MCF 10A (cell line): Measurements from ENCODE around the gene CWF19L1. TPM values are rescaled to one million over a fixed set of nuclear protein-coding genes. Genes with fewer than 3 reads are reported as not detected.

Source experiments
- Bru-seq: library from RNA; stranded (reverse); fragments of 400-500 nt; gene quantifications from one replicate; lab custom pipeline; 2021; lab: Mats Ljungman, UMichigan
- BruChase-seq, 2 experiments: library from RNA; stranded (reverse); fragments of 400-500 nt; gene quantifications; one replicate each; lab custom pipeline; 2021; lab: Mats Ljungman, UMichigan
- BruUV-seq: library from RNA; stranded (reverse); fragments of 400-500 nt; replicated peaks from 2 replicates; lab custom pipeline; 2021; lab: Mats Ljungman, UMichigan
- CTCF ChIA-PET: fragments of 300-600 bp; sonication (Branson Sonifier 250); formaldehyde crosslinking; extraction: SDS; loops from one replicate; lab custom pipeline; 2021; ENCODE audit warnings: antibody characterized with exemption, inconsistent platforms; lab: Yijun Ruan, JAX
- POLR2A ChIA-PET: fragments of 300-600, 350-650 bp; sonication (Branson Sonifier 250); formaldehyde crosslinking; extraction: SDS; loops from one replicate; lab custom pipeline; 2020; ENCODE audit warnings: antibody characterized with exemption, inconsistent platforms; lab: Yijun Ruan, JAX
- DNase-seq: peaks from one replicate; pipeline ENCODE4 v3.0.0-alpha.2; 2018; ENCODE audit not compliant: unreplicated experiment
- H3K27ac Mint-ChIP-seq: one replicate; pipeline ENCODE4 v1.8.0; 2022; ENCODE audit warnings: mild to moderate bottlenecking, low read depth, mixed read lengths; ENCODE audit not compliant: unreplicated experiment
- H3K27me3 Mint-ChIP-seq: one replicate; pipeline ENCODE4 v1.8.0; 2022; ENCODE audit warnings: mixed read lengths; ENCODE audit not compliant: insufficient read depth, unreplicated experiment
- H3K36me3 Mint-ChIP-seq: one replicate; pipeline ENCODE4 v1.8.0; 2022; ENCODE audit warnings: mild to moderate bottlenecking, moderate library complexity, mixed read lengths; ENCODE audit not compliant: insufficient read depth, unreplicated experiment
- H3K4me1 Mint-ChIP-seq: one replicate; pipeline ENCODE4 v1.8.0; 2022; ENCODE audit warnings: mixed read lengths; ENCODE audit not compliant: insufficient read depth, unreplicated experiment
- H3K4me3 Mint-ChIP-seq: one replicate; pipeline ENCODE4 v1.8.0; 2022; ENCODE audit warnings: mild to moderate bottlenecking, moderate library complexity, mixed read lengths; ENCODE audit not compliant: unreplicated experiment
- H3K9me3 Mint-ChIP-seq: one replicate; pipeline ENCODE4 v1.8.0; 2022; ENCODE audit warnings: mixed read lengths; ENCODE audit not compliant: unreplicated experiment
- intact Hi-C: fragments of 100-400 bp; cut with micrococcal nuclease; formaldehyde crosslinking; loops from 2 replicates; pipeline ENCODE4 v1.14.1; 2022
- long read RNA-seq: library from polyadenylated mRNA; stranded (forward); transcript quantifications from one replicate; pipeline ENCODE4 v2.0.0, GENCODE V29; 2022
- total RNA-seq: library from RNA; stranded (reverse); gene quantifications from 2 replicates; pipeline ENCODE4 v1.2.3, GENCODE V29; 2022
- TF ChIP-seq, protein P1 (sequence below): fragments of 200-600 bp; IDR thresholded peaks from one replicate; pipeline ENCODE4 v1.8.0; 2022; ENCODE audit warnings: antibody characterized with exemption, mild to moderate bottlenecking; ENCODE audit not compliant: unreplicated experiment

The CWF19L1 gene
- total RNA-seq = 21.7 and 24.4 TPM in 2 replicates
- percentile 78 among the genes with signal in this experiment for Bru-seq, nascent RNA
- BruChase-seq, experiment 1, labeled RNA remaining after a 6-hour chase = percentile 74 among the genes with signal in this experiment
- BruChase-seq, experiment 2, labeled RNA remaining after a 2-hour chase = percentile 77 among the genes with signal in this experiment
- long read RNA-seq, transcript CWF19L1-201 (14 exons, 1,815 nt) = major isoform, 9 of 30 reads
- long read RNA-seq, partial matches to known transcripts = 5 of 30 reads
- long read RNA-seq, other reads (novel, unspliced or antisense) = 16 of 30 reads

GRCh38 chr10:100267239-100268104 lies at the start of gene CWF19L1:
TSS of gene CWF19L1 (minus strand) at chr10:100267638. CDS start at chr10:100267593, 45 bp downstream.
- POLR2A ChIA-PET = interaction anchor here (0.6 to 1.2 kb wide), 8 partner anchors 11 to 535 kb away, joined by 3 to 10 read pairs (median 3); partner anchors contain the start of genes BLOC1S2, COX15 and CUTC
- CTCF ChIA-PET = interaction anchor here (1.0 kb wide), 1 partner anchor 17 kb away, joined by 3 read pairs; no protein-coding TSS in a partner anchor
- intact Hi-C loops = no loop called here
- H3K4me3 Mint-ChIP-seq = peak within 1 kb of the TSS; percentile 99
- peaks cover 13% of the 10 kb centered on the region for H3K36me3 Mint-ChIP-seq
- peaks cover 5% of the 10 kb centered on the region for H3K4me1 Mint-ChIP-seq
- TF ChIP-seq, protein P1, sequence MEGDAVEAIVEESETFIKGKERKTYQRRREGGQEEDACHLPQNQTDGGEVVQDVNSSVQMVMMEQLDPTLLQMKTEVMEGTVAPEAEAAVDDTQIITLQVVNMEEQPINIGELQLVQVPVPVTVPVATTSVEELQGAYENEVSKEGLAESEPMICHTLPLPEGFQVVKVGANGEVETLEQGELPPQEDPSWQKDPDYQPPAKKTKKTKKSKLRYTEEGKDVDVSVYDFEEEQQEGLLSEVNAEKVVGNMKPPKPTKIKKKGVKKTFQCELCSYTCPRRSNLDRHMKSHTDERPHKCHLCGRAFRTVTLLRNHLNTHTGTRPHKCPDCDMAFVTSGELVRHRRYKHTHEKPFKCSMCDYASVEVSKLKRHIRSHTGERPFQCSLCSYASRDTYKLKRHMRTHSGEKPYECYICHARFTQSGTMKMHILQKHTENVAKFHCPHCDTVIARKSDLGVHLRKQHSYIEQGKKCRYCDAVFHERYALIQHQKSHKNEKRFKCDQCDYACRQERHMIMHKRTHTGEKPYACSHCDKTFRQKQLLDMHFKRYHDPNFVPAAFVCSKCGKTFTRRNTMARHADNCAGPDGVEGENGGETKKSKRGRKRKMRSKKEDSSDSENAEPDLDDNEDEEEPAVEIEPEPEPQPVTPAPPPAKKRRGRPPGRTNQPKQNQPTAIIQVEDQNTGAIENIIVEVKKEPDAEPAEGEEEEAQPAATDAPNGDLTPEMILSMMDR = no peak
- H3K27me3 Mint-ChIP-seq = no peaks in the 10 kb centered on the region
- peak; percentile 89 for DNase-seq
- no peaks in the 10 kb centered on the region for H3K9me3 Mint-ChIP-seq
- TSS peak; percentile 62 for BruUV-seq
- peak within 1 kb of the TSS; percentile 99 for H3K27ac Mint-ChIP-seq

DNA sequence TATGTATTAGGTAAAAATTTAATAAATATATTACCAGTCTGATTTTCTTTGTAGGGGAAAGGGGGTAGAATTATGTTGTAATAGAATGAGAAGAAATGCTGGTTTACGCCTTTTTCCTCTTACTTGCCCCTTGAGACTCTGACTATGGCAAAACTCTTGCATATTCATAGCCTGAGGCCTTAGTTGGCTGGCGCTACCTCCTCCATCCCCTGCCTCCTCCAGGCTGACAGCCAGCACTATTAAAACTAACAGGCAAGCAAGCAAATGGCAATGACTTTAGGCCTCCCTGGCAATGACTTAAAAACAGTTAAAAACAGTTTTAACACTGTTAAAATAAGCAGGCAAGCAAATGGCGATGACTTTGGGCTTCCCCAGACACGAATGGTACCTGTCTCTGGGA lies 48.2 kb upstream of the CWF19L1 start:
- Mint-ChIP-seq H3K36me3 (no peaks in the 10 kb centered on the region), H3K9me3 (no peaks in the 10 kb centered on the region), H3K27ac (no peak overlapping the region), H3K4me1 (no peaks in the 10 kb centered on the region), H3K4me3 (no peak overlapping the region), H3K27me3 (peaks cover 41% of the 10 kb centered on the region)
- intact Hi-C loops = no loop called here
- TF ChIP-seq, protein P1 = no peak
- no TSS peak for BruUV-seq
- CTCF ChIA-PET = interaction anchor here (1.1 to 1.2 kb wide), 2 partner anchors 26 to 154 kb away, joined by 3 read pairs; no protein-coding TSS in a partner anchor
- POLR2A ChIA-PET = no interaction called here
- DNase-seq = no peak

GRCh38 chr10:100311298-100311697 lies 43.9 kb upstream of the CWF19L1 start:
- Mint-ChIP-seq H3K4me1 (no peaks in the 10 kb centered on the region), H3K36me3 (no peaks in the 10 kb centered on the region), H3K9me3 (no peaks in the 10 kb centered on the region), H3K4me3 (no peak overlapping the region), H3K27me3 (peaks cover 52% of the 10 kb centered on the region), H3K27ac (no peak overlapping the region)
- ChIA-PET POLR2A (interaction anchor here (0.9 kb wide), 1 partner anchor 25 kb away, joined by 3 read pairs; the partner anchor contains the start of gene BLOC1S2), CTCF (interaction anchor here (1.0 to 1.6 kb wide), 5 partner anchors 9 to 207 kb away, joined by 3 to 7 read pairs (median 3); no protein-coding TSS in a partner anchor)
- TF ChIP-seq, protein P1 = no peak
- intact Hi-C loops = no loop called here
- DNase-seq = no peak
- no TSS peak for BruUV-seq
